Fibroblast of mammary gland (primary cell): ENCODE data around the gene TAF11L9.
"Not testable (repeated sequence)": the region's sequence is repeated elsewhere in the genome, so short reads cannot be mapped to it uniquely, and the experiment has no call there.

Experiments used
- DNase-seq: peaks from one replicate; pipeline ENCODE4 v3.0.0-alpha.2; 2010; ENCODE audit warnings: low read depth
- H3K4me3 ChIP-seq: 2 replicates; pipeline ENCODE4 v1.5.1; 2011; ENCODE audit warnings: low read depth, mild to moderate bottlenecking, low read length, moderate library complexity; ENCODE audit not compliant: control insufficient read depth
- TF ChIP-seq, protein P1 (sequence below): conservative IDR thresholded peaks from 2 replicates; pipeline ENCODE4 v1.5.1; 2011; ENCODE audit warnings: low read depth, low read length, inconsistent platforms; ENCODE audit not compliant: control insufficient read depth, insufficient read depth

Gene TAF11L9

DNA sequence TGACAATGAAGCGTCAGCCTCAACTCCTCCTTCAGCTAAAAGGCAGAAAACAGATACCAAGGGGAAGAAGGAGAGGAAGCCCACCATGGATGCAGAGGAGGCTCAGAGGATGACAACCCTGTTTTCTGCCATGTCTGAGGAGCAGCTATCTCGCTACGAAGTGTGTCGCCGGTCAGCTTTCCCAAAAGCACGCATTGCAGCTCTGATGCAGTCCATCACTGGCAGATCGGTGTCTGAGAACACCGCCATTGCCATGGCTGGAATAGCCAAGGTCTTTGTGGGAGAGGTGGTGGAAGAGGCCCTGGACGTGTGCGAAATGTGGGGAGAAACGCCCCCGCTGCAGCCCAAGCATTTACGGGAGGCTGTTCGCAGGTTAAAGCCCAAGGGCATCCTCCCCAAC lies 10.8 kb upstream of the TAF11L9 start:
- TF ChIP-seq, protein P1, sequence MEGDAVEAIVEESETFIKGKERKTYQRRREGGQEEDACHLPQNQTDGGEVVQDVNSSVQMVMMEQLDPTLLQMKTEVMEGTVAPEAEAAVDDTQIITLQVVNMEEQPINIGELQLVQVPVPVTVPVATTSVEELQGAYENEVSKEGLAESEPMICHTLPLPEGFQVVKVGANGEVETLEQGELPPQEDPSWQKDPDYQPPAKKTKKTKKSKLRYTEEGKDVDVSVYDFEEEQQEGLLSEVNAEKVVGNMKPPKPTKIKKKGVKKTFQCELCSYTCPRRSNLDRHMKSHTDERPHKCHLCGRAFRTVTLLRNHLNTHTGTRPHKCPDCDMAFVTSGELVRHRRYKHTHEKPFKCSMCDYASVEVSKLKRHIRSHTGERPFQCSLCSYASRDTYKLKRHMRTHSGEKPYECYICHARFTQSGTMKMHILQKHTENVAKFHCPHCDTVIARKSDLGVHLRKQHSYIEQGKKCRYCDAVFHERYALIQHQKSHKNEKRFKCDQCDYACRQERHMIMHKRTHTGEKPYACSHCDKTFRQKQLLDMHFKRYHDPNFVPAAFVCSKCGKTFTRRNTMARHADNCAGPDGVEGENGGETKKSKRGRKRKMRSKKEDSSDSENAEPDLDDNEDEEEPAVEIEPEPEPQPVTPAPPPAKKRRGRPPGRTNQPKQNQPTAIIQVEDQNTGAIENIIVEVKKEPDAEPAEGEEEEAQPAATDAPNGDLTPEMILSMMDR: no peak
- no peak for DNase-seq
- H3K4me3 ChIP-seq: no peak overlapping the region

- not testable (repeated sequence) for DNase-seq
Observed at GRCh38 chr5:17603880-17604279, 9.7 kb upstream of the TAF11L9 start, which contains the start of gene TAF11L11. TSS of gene TAF11L11 (plus strand) at chr5:17604183.

GRCh38 chr5:17597728-17598127 lies 3.5 kb upstream of the TAF11L9 start, which contains the start of gene TAF11L10:
TSS of gene TAF11L10 (minus strand) at chr5:17597828.
- DNase-seq: not testable (repeated sequence)

More at GRCh38 chr5:17603880-17604279, 9.7 kb upstream of the TAF11L9 start, which contains the start of gene TAF11L11:
- not testable (repeated sequence) for H3K4me3 ChIP-seq

GRCh38 chr5:17590860-17591259 lies 3.3 kb downstream of the TAF11L9 start, which contains the start of gene TAF11L8:
TSS of gene TAF11L8 (minus strand) at chr5:17590960.
- not testable (repeated sequence) for H3K4me3 ChIP-seq, DNase-seq

More at GRCh38 chr5:17597728-17598127, 3.5 kb upstream of the TAF11L9 start, which contains the start of gene TAF11L10:
- not testable (repeated sequence) for H3K4me3 ChIP-seq

- H3K4me3 ChIP-seq, DNase-seq: not testable (repeated sequence)
Observed at GRCh38 chr5:17585658-17586057, 8.5 kb downstream of the TAF11L9 start, which contains the start of gene TAF11L7. TSS of gene TAF11L7 (minus strand) at chr5:17585758.
